ENCODE measurements around the gene SRSF9. TPM values are rescaled to one million over a fixed set of nuclear protein-coding genes. Genes with fewer than 3 reads are reported as not detected.
A peak's percentile ranks its signal among the peaks of the same experiment; 100 is the strongest.
"Not testable (repeated sequence)": the region's sequence is repeated elsewhere in the genome, so short reads cannot be mapped to it uniquely, and the experiment has no call there.

The SRSF9 gene
- total RNA-seq, 1 donor from 2014 or later: 255 TPM

- no peak overlapping the region for H3K27ac Mint-ChIP-seq (ENCODE audit: unreplicated experiment)
- peak; percentile 39 for TF ChIP-seq CTCF (IDR thresholded peaks at IDR 0.05; ENCODE audit: unreplicated experiment)
- DNase-seq (ENCODE audit: low spot score): no peak
- no peaks in the 10 kb centered on the region for H3K4me1 Mint-ChIP-seq (ENCODE audit: unreplicated experiment)
- H3K36me3 Mint-ChIP-seq (ENCODE audit: low read depth, unreplicated experiment): peaks cover 11% of the 10 kb centered on the region
- H3K27me3 Mint-ChIP-seq (ENCODE audit: unreplicated experiment): peaks cover 1% of the 10 kb centered on the region
- H3K9me3 Mint-ChIP-seq (ENCODE audit: unreplicated experiment): no peaks in the 10 kb centered on the region
- H3K4me3 Mint-ChIP-seq (ENCODE audit: unreplicated experiment): no peak overlapping the region
Observed at GRCh38 chr12:120453977-120454376, 15.6 kb downstream of the SRSF9 start.

GRCh38 chr12:120453060-120453750 is 16.3 kb downstream of the SRSF9 start:
- no peak overlapping the region for H3K27ac Mint-ChIP-seq (ENCODE audit: unreplicated experiment)
- peaks cover 7% of the 10 kb centered on the region for H3K36me3 Mint-ChIP-seq (ENCODE audit: low read depth, unreplicated experiment)
- TF ChIP-seq CTCF (IDR thresholded peaks at IDR 0.05; ENCODE audit: unreplicated experiment): no peak
- H3K9me3 Mint-ChIP-seq (ENCODE audit: unreplicated experiment): no peaks in the 10 kb centered on the region
- H3K4me1 Mint-ChIP-seq (ENCODE audit: unreplicated experiment): no peaks in the 10 kb centered on the region
- H3K4me3 Mint-ChIP-seq (ENCODE audit: unreplicated experiment): no peak overlapping the region
- DNase-seq (ENCODE audit: low spot score): no peak
- H3K27me3 Mint-ChIP-seq (ENCODE audit: unreplicated experiment): peaks cover 1% of the 10 kb centered on the region

- not testable (repeated sequence) for H3K4me1 Mint-ChIP-seq (ENCODE audit: unreplicated experiment); H3K36me3 Mint-ChIP-seq (ENCODE audit: low read depth, unreplicated experiment)
Observed at GRCh38 chr12:120452524-120452923, 17.0 kb downstream of the SRSF9 start.

GRCh38 chr12:120447992-120448391 is 21.6 kb downstream of the SRSF9 start:
- DNase-seq (ENCODE audit: low spot score): no peak
- peaks cover 15% of the 10 kb centered on the region for H3K36me3 Mint-ChIP-seq (ENCODE audit: low read depth, unreplicated experiment)
- H3K4me3 Mint-ChIP-seq (ENCODE audit: unreplicated experiment): no peak overlapping the region
- H3K27me3 Mint-ChIP-seq (ENCODE audit: unreplicated experiment): peaks cover 7% of the 10 kb centered on the region
- H3K9me3 Mint-ChIP-seq (ENCODE audit: unreplicated experiment): no peaks in the 10 kb centered on the region
- H3K4me1 Mint-ChIP-seq (ENCODE audit: unreplicated experiment): peaks cover 17% of the 10 kb centered on the region
- no peak overlapping the region for H3K27ac Mint-ChIP-seq (ENCODE audit: unreplicated experiment)
- TF ChIP-seq CTCF (IDR thresholded peaks at IDR 0.05; ENCODE audit: unreplicated experiment): no peak

More at GRCh38 chr12:120452524-120452923, 17.0 kb downstream of the SRSF9 start:
- H3K27me3 Mint-ChIP-seq (ENCODE audit: unreplicated experiment); H3K27ac Mint-ChIP-seq (ENCODE audit: unreplicated experiment); H3K4me3 Mint-ChIP-seq (ENCODE audit: unreplicated experiment); DNase-seq (ENCODE audit: low spot score); H3K9me3 Mint-ChIP-seq (ENCODE audit: unreplicated experiment): not testable (repeated sequence)

- Mint-ChIP-seq H3K4me1 (ENCODE audit: unreplicated experiment) (peaks cover 17% of the 10 kb centered on the region), H3K4me3 (ENCODE audit: unreplicated experiment) (peak overlapping the region; percentile 100), H3K36me3 (ENCODE audit: low read depth, unreplicated experiment) (peaks cover 15% of the 10 kb centered on the region), H3K27ac (ENCODE audit: unreplicated experiment) (peak overlapping the region; percentile 64)
- not testable (repeated sequence) for DNase-seq (ENCODE audit: low spot score); H3K27me3 Mint-ChIP-seq (ENCODE audit: unreplicated experiment); H3K9me3 Mint-ChIP-seq (ENCODE audit: unreplicated experiment)
Observed at GRCh38 chr12:120446844-120447178, 22.7 kb downstream of the SRSF9 start.
